Right hindlimb (tissue), 1 donor: Measurements from ENCODE around the gene EFNA5.

Experiments
- DNase-seq: peaks from one replicate; pipeline ENCODE4 v3.0.0-alpha.2; 2018

Gene EFNA5

DNA sequence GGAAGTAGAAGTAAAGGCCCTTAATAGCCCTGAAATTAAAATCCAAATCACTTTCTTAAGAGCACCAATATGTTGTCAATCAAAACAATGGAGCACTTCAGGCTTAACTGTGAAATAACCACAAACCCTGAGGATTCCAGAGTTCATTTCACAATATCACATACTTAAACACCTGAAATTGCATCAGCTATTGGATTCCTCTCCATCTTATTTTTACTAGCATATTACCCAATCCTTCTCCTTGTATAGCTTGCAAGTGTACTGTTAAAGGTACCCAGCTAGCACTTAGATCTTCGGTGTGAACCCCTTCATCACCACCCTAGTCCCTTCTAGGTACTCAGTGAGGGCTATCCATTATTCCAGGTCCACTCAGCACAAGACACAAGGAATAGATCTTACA is 287.3 kb downstream of the EFNA5 start:
- DNase-seq = no peak

- no peak for DNase-seq
These were observed 289.4 kb downstream of the EFNA5 start for GRCh38 chr5:107381189-107381856.

DNA sequence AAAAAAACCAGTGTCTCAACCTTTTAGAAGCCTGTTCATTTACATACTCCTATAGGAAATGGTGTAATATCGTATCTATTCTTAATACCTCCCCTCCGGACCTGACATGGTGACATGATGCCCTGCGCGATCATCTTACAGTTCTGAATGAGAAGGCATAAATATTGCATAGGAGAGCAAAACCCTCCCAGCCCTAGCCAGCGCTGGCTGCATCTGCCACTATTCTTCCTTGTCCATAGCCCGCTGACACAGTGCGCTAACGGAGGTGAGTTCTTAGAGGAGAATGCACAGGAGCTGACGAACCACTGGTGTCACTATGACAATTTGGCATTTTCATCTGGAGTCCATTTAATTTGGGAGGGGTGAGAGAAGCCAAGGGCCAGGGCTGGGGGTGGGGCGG is 290.1 kb downstream of the EFNA5 start:
- DNase-seq = no peak

- no peak for DNase-seq
These were observed 292.4 kb downstream of the EFNA5 start for GRCh38 chr5:107378218-107378899.

GRCh38 chr5:107377277-107377609 is 293.5 kb downstream of the EFNA5 start:
- DNase-seq = no peak

GRCh38 chr5:107376546-107377276 is 294.0 kb downstream of the EFNA5 start:
- DNase-seq = no peak

DNA sequence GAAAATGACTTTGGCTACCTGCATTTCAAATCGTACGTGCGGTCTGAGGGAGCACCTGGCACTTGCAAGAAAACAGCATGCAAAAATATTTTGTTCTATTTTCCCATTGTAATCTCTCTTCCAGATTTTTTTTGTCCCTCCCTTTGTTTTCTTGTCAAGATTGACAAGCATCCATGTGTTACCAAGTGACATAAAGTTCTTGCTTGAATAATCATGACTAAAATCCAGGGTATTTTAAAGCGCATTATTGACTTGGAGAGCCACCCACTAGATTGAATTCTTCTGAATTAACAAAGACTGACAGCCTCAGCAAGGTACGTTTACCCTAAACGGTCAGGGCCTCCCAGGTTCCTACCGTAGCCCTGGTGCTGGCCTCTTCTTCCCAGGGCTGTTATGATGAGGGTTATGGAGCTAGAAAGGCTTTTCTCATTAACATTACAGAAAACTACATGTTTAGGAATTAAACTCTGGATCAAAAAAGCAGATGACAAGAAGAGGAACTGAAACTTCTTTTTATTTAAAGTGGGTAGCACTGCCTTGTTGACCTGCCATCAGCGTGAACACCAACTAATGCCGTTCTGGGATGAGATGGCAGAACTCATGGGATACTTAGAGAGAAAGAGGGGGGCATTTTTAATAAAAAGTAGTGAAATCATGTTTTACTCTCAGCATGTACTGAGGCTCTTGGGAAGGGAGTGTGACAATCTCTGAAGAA is 297.0 kb downstream of the EFNA5 start:
- DNase-seq = no peak

- DNase-seq = peak; percentile 47
These were observed 297.9 kb downstream of the EFNA5 start for GRCh38 chr5:107372723-107373450.

DNA sequence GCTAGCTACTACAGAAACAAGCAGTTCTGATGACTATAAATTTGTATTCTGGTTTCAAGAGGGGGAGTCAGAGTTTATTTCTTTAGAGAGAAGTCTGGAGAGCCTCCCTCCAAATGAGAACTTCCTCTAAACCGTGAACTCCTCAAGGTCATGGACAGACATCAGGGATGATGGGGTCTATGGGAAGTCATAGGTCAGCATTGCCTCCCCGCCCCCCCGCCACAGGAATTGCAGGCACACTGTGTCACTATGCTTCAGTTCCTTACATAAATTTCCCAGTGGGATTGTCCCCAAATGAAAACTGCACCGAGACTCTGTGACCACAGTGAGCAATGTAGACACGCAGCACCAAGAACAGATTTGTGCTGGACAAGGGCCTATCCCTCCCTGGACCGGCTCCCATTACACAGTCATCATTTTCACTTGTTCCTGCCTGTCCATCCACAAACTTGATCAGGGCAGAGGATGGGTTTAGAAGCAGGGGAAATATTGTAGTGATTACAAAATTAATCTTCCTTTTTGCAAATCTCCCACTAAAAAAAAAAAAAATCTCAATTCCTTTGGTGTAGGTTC is 300.3 kb downstream of the EFNA5 start:
- DNase-seq = no peak

- DNase-seq = no peak
These were observed 301.1 kb downstream of the EFNA5 start for GRCh38 chr5:107369622-107370021.

- DNase-seq = no peak
These were observed 302.1 kb downstream of the EFNA5 start for GRCh38 chr5:107368615-107369014.

DNA sequence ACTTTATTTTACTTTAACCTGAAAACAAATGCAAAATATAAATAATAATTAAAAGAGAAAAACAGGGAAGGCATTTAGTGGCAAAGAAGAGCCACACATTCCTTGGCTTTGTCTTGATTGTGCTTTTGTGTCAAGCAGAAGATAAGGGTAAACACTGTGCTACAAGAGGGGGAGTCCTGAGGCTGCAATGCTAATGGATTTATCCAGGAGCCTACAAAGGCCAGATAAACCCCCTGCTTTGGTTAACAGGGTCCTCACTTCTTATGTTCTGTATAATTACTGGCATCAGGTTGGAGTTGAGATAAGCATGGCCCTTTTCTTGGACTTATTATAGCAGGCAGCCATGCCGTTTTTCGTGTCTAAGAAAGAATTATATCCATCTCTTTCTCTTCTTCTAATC is 302.8 kb downstream of the EFNA5 start:
- DNase-seq = no peak

DNA sequence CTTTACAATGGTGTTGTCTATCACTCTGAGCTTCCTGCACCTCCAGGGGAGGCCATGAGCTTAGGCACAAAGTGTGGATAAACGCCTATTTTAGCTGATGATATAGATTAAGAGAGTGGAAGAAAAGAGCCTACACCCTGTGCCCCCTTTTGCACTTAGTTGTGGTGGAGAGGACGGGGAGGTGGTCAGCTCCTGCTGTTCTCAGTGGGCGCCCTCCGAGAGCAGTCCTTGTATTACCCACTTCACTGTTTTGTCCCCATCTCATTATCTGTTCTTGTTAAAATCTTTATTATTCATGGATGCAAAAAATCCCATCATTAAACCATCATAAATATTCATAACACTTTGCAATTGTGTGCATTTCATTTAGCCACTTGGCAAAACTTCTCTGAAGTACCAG is 303.3 kb downstream of the EFNA5 start:
- no peak for DNase-seq

DNA sequence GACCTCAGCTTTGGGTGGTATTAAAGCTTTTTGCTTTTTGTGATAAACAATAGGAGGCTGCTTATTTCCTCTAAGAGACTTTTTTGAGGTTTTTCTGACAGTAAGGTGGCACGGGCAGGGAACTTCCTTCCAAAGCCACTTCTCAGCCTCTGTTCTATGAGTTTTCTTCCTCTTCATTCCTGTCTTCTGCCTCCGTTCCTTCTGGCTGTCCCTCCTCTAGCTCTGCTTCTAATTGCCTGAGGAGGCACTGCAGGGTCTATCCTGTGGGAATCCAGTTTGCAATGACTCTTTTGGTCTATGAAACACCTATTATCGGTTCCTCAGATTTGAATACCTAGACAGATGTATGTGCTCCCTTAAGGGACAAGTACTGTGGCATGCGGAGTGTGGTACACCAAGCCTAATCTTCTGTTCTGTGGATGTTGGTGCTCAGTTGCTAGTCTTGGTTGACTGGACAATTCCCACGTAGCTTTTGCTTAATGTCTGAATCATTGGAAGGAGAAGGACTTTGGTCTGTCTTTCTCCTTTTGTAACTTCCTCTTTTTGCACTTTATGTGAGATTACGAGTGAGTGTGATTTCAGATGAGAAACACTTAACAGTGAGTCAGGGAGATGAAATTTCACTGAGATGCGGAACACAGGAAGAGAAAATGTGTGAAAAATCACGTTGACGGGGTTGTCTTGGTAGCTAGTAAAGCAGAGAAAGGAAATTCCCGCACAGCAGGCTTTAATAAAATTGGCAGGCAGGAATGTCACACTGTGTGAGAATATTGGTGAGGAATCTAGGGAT is 305.2 kb downstream of the EFNA5 start:
- DNase-seq = no peak

DNA sequence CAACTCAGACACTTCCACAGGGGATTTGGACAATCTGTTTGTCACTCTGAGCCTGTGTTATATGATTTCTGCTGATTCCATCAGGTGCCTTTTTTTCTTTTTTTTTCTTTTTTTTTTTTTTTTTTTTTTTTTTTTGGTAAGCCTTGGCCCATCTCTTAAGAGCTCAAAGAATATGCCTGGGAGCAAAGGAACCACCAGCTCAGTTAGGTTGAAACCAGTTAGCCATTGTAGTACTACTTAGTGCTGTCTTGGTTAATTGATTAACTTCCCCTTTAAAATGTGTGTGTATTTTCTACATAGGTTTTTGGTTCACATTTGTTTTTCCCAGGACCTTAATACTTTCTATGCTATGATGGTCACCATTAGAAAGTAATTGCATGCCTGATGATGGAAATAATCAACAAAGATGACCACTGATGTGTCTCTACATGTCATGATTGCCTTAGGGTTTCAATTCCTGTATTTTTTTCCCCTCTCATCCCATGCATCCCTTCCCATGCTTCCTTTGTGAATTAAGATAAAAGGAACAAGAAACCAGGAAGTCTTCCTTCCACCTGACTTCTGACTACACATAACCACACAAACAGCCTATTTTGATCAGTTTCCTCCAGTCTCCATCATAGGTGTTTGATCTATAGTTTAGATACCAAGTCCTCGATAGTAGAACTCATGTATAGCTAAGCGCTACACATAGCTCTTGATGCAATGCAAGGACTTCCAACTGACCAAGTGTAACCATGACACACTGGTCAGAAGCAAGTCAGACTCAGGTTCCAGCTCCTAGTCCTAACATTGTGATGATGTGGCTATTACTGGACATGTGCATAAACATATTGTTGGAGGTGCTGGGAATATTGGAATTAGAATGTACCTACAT is 306.1 kb downstream of the EFNA5 start:
- no peak for DNase-seq

DNA sequence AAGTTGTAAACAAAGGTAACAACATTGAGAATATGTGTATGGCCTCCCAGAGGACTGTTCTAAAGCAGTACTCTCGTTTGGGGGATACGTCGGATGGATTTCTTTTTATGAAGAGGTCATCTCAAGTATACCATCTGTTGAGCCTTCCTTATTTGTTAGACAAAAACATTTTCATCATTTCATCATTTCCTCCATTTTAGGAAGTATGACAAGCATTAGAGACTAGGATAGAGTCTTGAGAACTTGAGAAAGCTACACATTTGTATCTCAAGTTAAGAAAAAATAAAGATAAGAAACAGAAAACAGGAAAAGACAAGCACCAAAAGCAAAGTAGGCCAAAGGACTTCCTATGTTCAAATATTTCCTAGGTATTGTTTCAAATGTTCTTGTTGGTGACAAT is 307.0 kb downstream of the EFNA5 start:
- no peak for DNase-seq

DNA sequence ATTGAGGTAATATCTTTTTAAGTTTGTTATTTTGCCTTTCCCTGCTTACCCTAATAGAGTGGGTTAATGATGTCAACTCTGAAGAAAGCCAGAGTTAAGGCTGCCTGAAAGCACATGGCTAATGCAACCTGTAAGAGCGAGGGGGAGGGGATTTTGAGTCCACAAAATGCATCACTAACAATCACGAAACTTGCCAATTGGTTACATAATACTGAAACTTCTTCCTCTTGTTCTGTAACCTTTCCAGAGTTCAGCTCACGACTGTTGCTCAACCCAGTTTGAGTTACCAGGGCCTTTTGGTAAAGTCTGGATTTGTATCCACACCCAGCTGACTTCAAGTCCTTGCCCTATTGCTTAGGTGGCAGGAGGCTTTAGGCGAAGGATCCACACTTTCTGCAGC is 308.8 kb downstream of the EFNA5 start:
- no peak for DNase-seq

- DNase-seq = no peak
These were observed 310.9 kb downstream of the EFNA5 start for GRCh38 chr5:107359916-107360234.

DNA sequence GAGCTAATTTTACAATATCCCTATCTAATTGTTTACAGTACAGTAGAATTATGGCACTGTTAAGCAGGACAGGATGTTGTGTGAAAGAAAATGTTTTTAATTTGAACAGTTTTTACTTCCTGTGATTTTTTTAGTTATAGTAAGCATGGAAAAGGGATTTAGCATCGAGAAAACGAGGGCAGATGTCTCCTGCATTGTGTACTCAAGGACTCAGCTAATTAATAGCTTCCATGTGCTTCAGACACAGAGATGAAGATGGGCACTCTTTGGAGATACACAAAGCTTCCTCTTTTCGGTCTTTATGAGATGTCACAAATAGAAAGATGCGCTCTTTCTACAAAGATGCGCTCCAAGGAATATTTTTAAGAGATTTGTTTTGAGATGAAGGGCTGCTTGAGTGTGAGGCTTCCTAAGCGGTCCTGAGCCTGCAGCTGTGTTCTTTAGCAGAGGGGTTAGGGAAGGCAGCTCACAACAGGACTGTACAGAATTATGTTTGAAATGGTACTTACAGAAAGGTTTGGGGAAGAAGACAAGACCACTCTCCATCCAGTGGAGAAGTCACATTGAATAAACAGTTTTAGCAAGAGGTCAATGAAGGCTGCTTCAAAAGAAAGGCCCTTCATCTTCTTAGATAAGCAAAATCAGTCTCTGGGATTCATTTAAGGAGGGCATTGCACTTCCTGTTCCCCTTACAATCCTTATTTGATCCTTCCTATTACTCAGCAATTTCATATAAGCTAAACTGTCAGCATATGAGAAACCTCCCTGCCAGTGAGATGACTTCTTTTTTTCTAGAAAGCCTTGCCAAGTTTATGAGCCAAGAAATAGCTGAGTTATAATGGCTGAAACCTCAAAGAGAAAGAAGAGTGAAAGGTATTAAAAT is 311.5 kb downstream of the EFNA5 start:
- no peak for DNase-seq

- no peak for DNase-seq
These were observed 313.8 kb downstream of the EFNA5 start for GRCh38 chr5:107356891-107357290.
